Activated CD4-positive, alpha-beta memory T cell treated with anti-CD3 and anti-CD28 coated beads for 36 hours (primary cell): ENCODE results near the gene MOGAT3. TPM values are rescaled to one million over a fixed set of nuclear protein-coding genes. Genes with fewer than 3 reads are reported as not detected.

Experiments
- CTCF ChIA-PET: fragments of 350-600 bp; sonication (Branson Sonifier 250); formaldehyde crosslinking; loops from one replicate; lab custom pipeline; 2021; ENCODE audit warnings: antibody characterized with exemption, inconsistent platforms; lab: Charles Lee
- POLR2A ChIA-PET: fragments of 350-600 bp; sonication (Branson Sonifier 250); formaldehyde crosslinking; loops from one replicate; lab custom pipeline; 2021; ENCODE audit warnings: antibody characterized with exemption; lab: Charles Lee
- DNase-seq: peaks from one replicate; pipeline ENCODE4 v3.0.0-alpha.2; 2020
- H3K27ac Mint-ChIP-seq: one replicate; pipeline ENCODE4 v1.8.0; 2021; ENCODE audit warnings: mixed read lengths
- H3K27me3 Mint-ChIP-seq: one replicate; pipeline ENCODE4 v1.8.0; 2021; ENCODE audit warnings: mixed read lengths
- H3K36me3 Mint-ChIP-seq: one replicate; pipeline ENCODE4 v1.8.0; 2021; ENCODE audit warnings: mixed read lengths
- H3K4me1 Mint-ChIP-seq: one replicate; pipeline ENCODE4 v1.8.0; 2021; ENCODE audit warnings: low read depth, mixed read lengths
- H3K4me3 Mint-ChIP-seq: one replicate; pipeline ENCODE4 v1.8.0; 2021; ENCODE audit warnings: mild to moderate bottlenecking, mixed read lengths
- H3K9me3 Mint-ChIP-seq: one replicate; pipeline ENCODE4 v1.8.0; 2021; ENCODE audit warnings: mixed read lengths
- intact Hi-C: fragments of 100-400 bp; cut with micrococcal nuclease; formaldehyde crosslinking; loops from one replicate; pipeline ENCODE4 v1.15.1; 2023
- total RNA-seq, 2 experiments: library from RNA; stranded (reverse); gene quantifications; one replicate each; pipeline ENCODE4 v1.2.3, GENCODE V29; 2021

Gene MOGAT3
- total RNA-seq, 2 experiments from 2014 or later = not detected

DNA sequence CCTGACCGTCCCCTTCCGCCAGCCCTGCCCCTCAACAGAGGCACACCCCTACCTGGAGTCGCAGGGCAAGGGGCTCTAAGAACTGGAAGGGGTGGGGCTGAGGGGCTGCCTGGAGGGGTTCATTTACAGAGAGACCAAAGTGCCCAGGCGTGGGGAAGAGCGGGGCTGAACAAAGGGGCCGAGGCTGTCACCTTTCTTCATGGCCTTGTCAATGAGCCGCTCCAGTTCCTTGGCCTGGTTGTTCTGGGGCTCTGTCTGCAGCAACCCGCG lies 39.0 kb upstream of the MOGAT3 start:
- Mint-ChIP-seq H3K27ac (no peak overlapping the region), H3K9me3 (no peaks in the 10 kb centered on the region), H3K4me1 (peaks cover 10% of the 10 kb centered on the region), H3K27me3 (no peaks in the 10 kb centered on the region), H3K4me3 (no peak overlapping the region), H3K36me3 (peaks cover 12% of the 10 kb centered on the region)
- DNase-seq = no peak
- intact Hi-C loops = no loop called here
- POLR2A ChIA-PET = no interaction called here
- CTCF ChIA-PET = no interaction called here

DNA sequence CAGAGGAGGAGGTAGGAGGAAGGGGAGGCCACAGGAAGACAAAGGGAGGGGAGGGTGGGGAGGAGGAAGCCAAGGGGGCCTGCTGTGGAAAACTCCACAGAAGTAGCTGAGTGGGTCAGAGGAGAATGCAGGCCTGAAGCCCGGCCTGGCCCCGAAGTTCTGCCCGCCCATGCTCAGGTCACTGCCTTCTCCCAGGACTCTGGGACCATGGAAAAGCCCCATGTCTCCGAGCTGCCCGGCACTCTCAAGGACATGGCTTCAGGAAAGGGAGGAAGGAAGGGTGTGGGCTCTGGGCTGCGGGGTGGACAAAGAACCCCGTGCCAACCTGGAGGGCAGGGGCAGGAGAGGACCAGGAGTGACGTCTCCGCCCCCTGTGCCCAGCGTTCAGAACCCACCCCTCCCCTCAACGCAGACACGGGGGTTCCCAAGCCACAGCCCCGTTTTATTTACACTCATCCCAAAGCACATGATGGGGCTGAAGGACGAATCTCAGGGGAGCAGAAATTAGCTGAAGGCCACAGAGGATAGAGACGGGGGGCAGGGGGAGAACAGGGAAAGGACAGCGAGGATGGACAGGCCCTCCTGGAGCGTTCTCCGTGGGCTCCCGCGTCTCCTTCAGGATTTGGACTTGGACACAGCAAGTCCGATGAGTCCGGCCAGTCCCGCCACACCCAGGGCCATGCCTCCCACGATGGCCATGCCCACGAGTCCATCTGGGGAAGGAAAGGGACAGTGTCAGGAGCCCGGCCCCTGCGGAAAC lies 38.5 kb upstream of the MOGAT3 start:
- ChIA-PET CTCF (no interaction called here), POLR2A (no interaction called here)
- H3K27me3 Mint-ChIP-seq = no peaks in the 10 kb centered on the region
- H3K4me3 Mint-ChIP-seq = no peak overlapping the region
- no peak overlapping the region for H3K27ac Mint-ChIP-seq
- peaks cover 10% of the 10 kb centered on the region for H3K4me1 Mint-ChIP-seq
- H3K9me3 Mint-ChIP-seq = no peaks in the 10 kb centered on the region
- DNase-seq = no peak
- H3K36me3 Mint-ChIP-seq = peaks cover 10% of the 10 kb centered on the region
- intact Hi-C loops = no loop called here

DNA sequence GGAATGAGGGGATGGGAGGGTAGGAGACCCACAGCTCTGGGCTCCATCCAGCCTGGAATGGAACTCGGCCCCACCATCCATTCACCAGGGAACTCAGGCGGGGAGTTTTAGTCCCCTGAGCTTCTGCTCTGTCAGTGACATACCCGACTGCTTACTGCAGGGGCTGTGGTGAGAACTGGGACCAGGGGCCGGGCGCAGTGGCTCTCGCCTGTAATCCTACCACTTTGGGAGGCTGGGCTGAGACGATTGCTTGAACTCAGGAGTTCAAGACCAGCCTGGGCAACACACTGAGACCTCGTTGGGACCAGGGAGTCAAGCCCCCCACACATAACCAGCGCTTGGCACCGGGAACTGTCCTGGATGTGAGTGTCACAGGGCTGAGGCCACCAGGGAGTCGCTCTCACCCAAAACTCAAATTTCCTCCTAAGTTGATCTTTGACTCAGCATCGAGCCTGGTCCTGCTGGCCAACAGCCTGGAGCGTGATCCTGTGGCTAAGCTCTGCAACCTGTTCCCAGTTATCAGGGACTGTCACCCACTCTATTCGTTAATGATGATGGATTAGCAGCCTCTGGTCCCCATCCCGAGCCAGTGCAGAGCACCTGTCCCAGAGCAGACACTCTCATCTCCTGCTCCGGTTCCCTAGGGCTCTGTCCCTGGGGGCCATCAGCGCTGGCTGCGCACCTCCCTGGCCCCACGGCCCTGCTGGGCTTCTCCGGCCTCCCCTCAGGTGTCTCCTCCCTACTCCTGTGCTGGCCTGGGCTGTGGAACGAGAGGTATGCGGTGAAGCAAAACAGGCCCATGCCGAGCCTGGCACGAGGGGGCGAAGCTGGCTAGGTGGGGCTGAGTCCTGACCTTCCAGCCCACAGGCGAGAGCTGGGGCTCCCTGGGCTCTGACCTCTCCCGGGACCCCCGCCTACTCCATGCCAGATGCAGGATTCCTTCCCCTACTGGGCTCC lies 37.7 kb upstream of the MOGAT3 start:
- H3K27ac Mint-ChIP-seq = no peak overlapping the region
- CTCF ChIA-PET = no interaction called here
- peaks cover 10% of the 10 kb centered on the region for H3K36me3 Mint-ChIP-seq
- no peaks in the 10 kb centered on the region for H3K9me3 Mint-ChIP-seq
- intact Hi-C loops = no loop called here
- no peak for DNase-seq
- peaks cover 3% of the 10 kb centered on the region for H3K4me1 Mint-ChIP-seq
- POLR2A ChIA-PET = interaction anchor here (1.6 kb wide), 1 partner anchor 21 kb away, joined by 5 read pairs; the partner anchor contains the start of genes PLOD3 and ZNHIT1
- H3K27me3 Mint-ChIP-seq = no peaks in the 10 kb centered on the region
- H3K4me3 Mint-ChIP-seq = no peak overlapping the region

DNA sequence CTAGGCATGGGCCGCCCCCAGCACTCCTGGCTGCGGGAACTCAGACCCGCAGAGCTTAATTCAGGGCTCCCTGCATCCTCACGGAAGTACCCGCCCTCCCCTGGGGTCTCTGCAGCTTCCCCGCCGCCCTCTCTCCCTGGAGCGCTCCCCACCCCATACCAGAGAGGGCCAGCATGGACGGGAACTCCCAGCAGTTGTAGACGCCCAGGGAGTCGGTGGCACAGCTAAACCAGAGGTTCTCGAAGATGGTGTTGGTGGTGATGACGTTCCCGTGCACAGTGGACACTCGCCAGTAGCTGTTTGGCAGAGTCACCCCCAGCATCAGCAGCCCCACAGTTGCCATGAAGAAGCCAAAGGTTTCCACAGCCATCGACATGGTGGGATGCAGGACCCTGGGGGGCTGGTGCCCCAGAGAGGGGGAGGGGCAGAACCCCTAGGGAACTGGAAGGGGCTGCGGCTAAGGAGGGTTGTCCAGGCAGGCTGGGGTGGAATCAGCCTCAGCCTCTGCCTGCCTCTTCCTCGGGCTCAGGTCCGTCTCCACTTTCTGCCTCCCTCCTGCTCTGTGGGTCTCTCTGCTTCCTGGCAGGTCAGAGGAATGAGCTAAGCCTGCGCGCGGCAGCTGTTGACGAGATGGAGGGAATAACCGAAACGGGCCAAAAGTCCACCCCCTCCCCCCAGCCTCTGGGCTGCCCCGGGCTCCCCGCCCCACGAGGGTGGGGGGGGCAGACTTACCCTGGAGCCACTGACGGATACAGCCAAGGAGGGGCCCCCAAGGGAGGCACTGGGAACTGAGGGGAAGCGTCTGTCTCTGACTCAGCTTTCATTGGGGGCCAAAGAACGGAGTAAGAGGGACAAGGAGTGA lies 36.6 kb upstream of the MOGAT3 start, which contains the start of gene CLDN15:
CLDN15 (minus strand) TSS at position 597 of the 862 bp plus-strand sequence; CDS start at position 376, 221 bp downstream.
- H3K4me3 Mint-ChIP-seq = no peak within 1 kb of the TSS
- no peak within 1 kb of the TSS for H3K27ac Mint-ChIP-seq
- ChIA-PET POLR2A (interaction anchor here (1.6 kb wide), 1 partner anchor 20 kb away, joined by 5 read pairs; the partner anchor contains the start of genes PLOD3 and ZNHIT1), CTCF (interaction anchor here (0.6 to 1.1 kb wide), 2 partner anchors 45 to 54 kb away, joined by 3 read pairs; no protein-coding TSS in a partner anchor)
- peaks cover 10% of the 10 kb centered on the region for H3K36me3 Mint-ChIP-seq
- DNase-seq = no peak
- H3K4me1 Mint-ChIP-seq = peaks cover 2% of the 10 kb centered on the region
- intact Hi-C loops = no loop called here
- no peaks in the 10 kb centered on the region for H3K27me3 Mint-ChIP-seq
- no peaks in the 10 kb centered on the region for H3K9me3 Mint-ChIP-seq

GRCh38 chr7:101236292-101236835 lies 35.5 kb upstream of the MOGAT3 start:
- ChIA-PET POLR2A (interaction anchor here (1.6 kb wide), 1 partner anchor 19 kb away, joined by 5 read pairs; the partner anchor contains the start of genes PLOD3 and ZNHIT1), CTCF (interaction anchor here (1.1 to 3.7 kb wide), 2 partner anchors 8 to 46 kb away, joined by 3 to 23 read pairs; partner anchors contain the start of gene FIS1)
- no peaks in the 10 kb centered on the region for H3K27me3 Mint-ChIP-seq
- no peak for DNase-seq
- H3K4me1 Mint-ChIP-seq = no peaks in the 10 kb centered on the region
- H3K4me3 Mint-ChIP-seq = no peak overlapping the region
- H3K36me3 Mint-ChIP-seq = peaks cover 10% of the 10 kb centered on the region
- no peak overlapping the region for H3K27ac Mint-ChIP-seq
- intact Hi-C loops = no loop called here
- H3K9me3 Mint-ChIP-seq = no peaks in the 10 kb centered on the region

GRCh38 chr7:101235522-101235921 lies 34.7 kb upstream of the MOGAT3 start:
- intact Hi-C loops = no loop called here
- H3K9me3 Mint-ChIP-seq = no peaks in the 10 kb centered on the region
- H3K4me3 Mint-ChIP-seq = no peak overlapping the region

GRCh38 chr7:101235050-101235449 lies 34.2 kb upstream of the MOGAT3 start:
- ChIA-PET CTCF (interaction anchor here (0.8 to 3.7 kb wide), 5 partner anchors 9 to 138 kb away, joined by 3 to 23 read pairs (median 4); partner anchors contain the start of genes FIS1, PLOD3 and ZNHIT1), POLR2A (interaction anchor here (1.2 kb wide), 1 partner anchor 9 kb away, joined by 3 read pairs; no protein-coding TSS in a partner anchor)
- intact Hi-C loops = no loop called here
- Mint-ChIP-seq H3K27ac (no peak overlapping the region), H3K4me3 (no peak overlapping the region), H3K4me1 (no peaks in the 10 kb centered on the region), H3K27me3 (no peaks in the 10 kb centered on the region), H3K36me3 (peaks cover 3% of the 10 kb centered on the region), H3K9me3 (no peaks in the 10 kb centered on the region)
- no peak for DNase-seq

More at GRCh38 chr7:101235522-101235921, 34.7 kb upstream of the MOGAT3 start:
- no peaks in the 10 kb centered on the region for H3K27me3 Mint-ChIP-seq
- H3K27ac Mint-ChIP-seq = no peak overlapping the region
- no peaks in the 10 kb centered on the region for H3K4me1 Mint-ChIP-seq
- DNase-seq = no peak
- POLR2A ChIA-PET = interaction anchor here (1.2 kb wide), 1 partner anchor 9 kb away, joined by 3 read pairs; no protein-coding TSS in a partner anchor
- peaks cover 6% of the 10 kb centered on the region for H3K36me3 Mint-ChIP-seq
- CTCF ChIA-PET = interaction anchor here (0.8 to 3.7 kb wide), 5 partner anchors 8 to 139 kb away, joined by 3 to 23 read pairs (median 4); partner anchors contain the start of genes FIS1, PLOD3 and ZNHIT1

GRCh38 chr7:101234636-101235035 lies 33.8 kb upstream of the MOGAT3 start:
- no peaks in the 10 kb centered on the region for H3K4me1 Mint-ChIP-seq

GRCh38 chr7:101233907-101234547 lies 33.2 kb upstream of the MOGAT3 start:
- intact Hi-C loops = no loop called here
- Mint-ChIP-seq H3K4me3 (no peak overlapping the region), H3K4me1 (no peaks in the 10 kb centered on the region), H3K27ac (no peak overlapping the region), H3K36me3 (peaks cover 2% of the 10 kb centered on the region), H3K9me3 (no peaks in the 10 kb centered on the region), H3K27me3 (no peaks in the 10 kb centered on the region)
- ChIA-PET POLR2A (interaction anchor here (1.1 kb wide), 1 partner anchor 10 kb away, joined by 4 read pairs; the partner anchor contains the start of gene FIS1), CTCF (interaction anchor here (2.2 to 3.7 kb wide), 2 partner anchors 10 to 49 kb away, joined by 10 to 23 read pairs; partner anchors contain the start of gene FIS1)
- no peak for DNase-seq

More at GRCh38 chr7:101234636-101235035, 33.8 kb upstream of the MOGAT3 start:
- H3K4me3 Mint-ChIP-seq = no peak overlapping the region
- ChIA-PET POLR2A (interaction anchor here (1.2 kb wide), 1 partner anchor 10 kb away, joined by 3 read pairs; no protein-coding TSS in a partner anchor), CTCF (interaction anchor here (1.1 to 3.7 kb wide), 4 partner anchors 9 to 138 kb away, joined by 3 to 23 read pairs (median 7); partner anchors contain the start of genes FIS1, PLOD3 and ZNHIT1)
- peaks cover 2% of the 10 kb centered on the region for H3K36me3 Mint-ChIP-seq
- no peak overlapping the region for H3K27ac Mint-ChIP-seq
- no peaks in the 10 kb centered on the region for H3K9me3 Mint-ChIP-seq
- no peaks in the 10 kb centered on the region for H3K27me3 Mint-ChIP-seq
- no peak for DNase-seq
- intact Hi-C loops = no loop called here

GRCh38 chr7:101232141-101232850 lies 31.5 kb upstream of the MOGAT3 start:
- H3K4me3 Mint-ChIP-seq = no peak overlapping the region
- no peaks in the 10 kb centered on the region for H3K4me1 Mint-ChIP-seq
- H3K27me3 Mint-ChIP-seq = no peaks in the 10 kb centered on the region
- ChIA-PET POLR2A (no interaction called here), CTCF (interaction anchor here (3.7 kb wide), 1 partner anchor 12 kb away, joined by 23 read pairs; the partner anchor contains the start of gene FIS1)
- peaks cover 2% of the 10 kb centered on the region for H3K36me3 Mint-ChIP-seq
- H3K9me3 Mint-ChIP-seq = no peaks in the 10 kb centered on the region
- intact Hi-C loops = no loop called here
- DNase-seq = no peak
- H3K27ac Mint-ChIP-seq = no peak overlapping the region
